ENCODE measurements around the gene PTPRN2. TPM values are rescaled to one million over a fixed set of nuclear protein-coding genes. Genes with fewer than 3 reads are reported as not detected.

PTPRN2 gene
- total and polyA plus RNA-seq, 7 donors = 3.2 to 7.1 (median 5.5) TPM

- no peaks in the 10 kb centered on the region for H3K9me3 ChIP-seq
- TF ChIP-seq POLR2AphosphoS5 (IDR thresholded peaks at IDR 0.05) (no peak), POLR2A (IDR thresholded peaks at IDR 0.05) (no peak), EP300 (IDR thresholded peaks at IDR 0.05) (no peak), CTCF (IDR thresholded peaks at IDR 0.05) (no peak)
- no peaks in the 10 kb centered on the region for H3K36me3 ChIP-seq
- intact Hi-C loops (cut with DNase I) = no loop called here
- peak; percentile 40 for DNase-seq
- no peaks in the 10 kb centered on the region for H3K4me1 ChIP-seq
- no peak overlapping the region for H3K27ac ChIP-seq
- no peak overlapping the region for H3K4me3 ChIP-seq
- peaks cover 0 to 10% (median 0%) of the 10 kb centered on the region in 3 donors for H3K27me3 ChIP-seq
- 72 to 83% methylated on average over 14 of the region's 14 CpGs for WGBS, 2 donors
Measured at GRCh38 chr7:157673573-157673972, 914.0 kb downstream of the PTPRN2 start.

GRCh38 chr7:157671358-157672255, 916.0 kb downstream of the PTPRN2 start:
- DNase-seq = peak; percentile 54
- Histone ChIP-seq H3K36me3 (no peaks in the 10 kb centered on the region), H3K9me3 (no peaks in the 10 kb centered on the region), H3K27ac (no peak overlapping the region), H3K27me3 (peaks cover 0 to 8% (median 0%) of the 10 kb centered on the region in 3 donors), H3K4me3 (no peak overlapping the region), H3K4me1 (no peaks in the 10 kb centered on the region)
- TF ChIP-seq EP300 (IDR thresholded peaks at IDR 0.05) (no peak), POLR2AphosphoS5 (IDR thresholded peaks at IDR 0.05) (no peak), POLR2A (IDR thresholded peaks at IDR 0.05) (no peak), CTCF (IDR thresholded peaks at IDR 0.05) (no peak)
- WGBS, 2 donors = 89 to 91% methylated on average over 39 of the region's 39 CpGs
- intact Hi-C loops (cut with DNase I) = no loop called here

GRCh38 chr7:157670490-157671357, 916.9 kb downstream of the PTPRN2 start:
- intact Hi-C loops (cut with DNase I) = no loop called here
- Histone ChIP-seq H3K27me3 (peaks cover 0 to 4% (median 0%) of the 10 kb centered on the region in 3 donors), H3K4me3 (no peak overlapping the region), H3K36me3 (no peaks in the 10 kb centered on the region), H3K4me1 (no peaks in the 10 kb centered on the region), H3K9me3 (no peaks in the 10 kb centered on the region), H3K27ac (no peak overlapping the region)
- peak; percentile 46 for DNase-seq
- TF ChIP-seq EP300 (IDR thresholded peaks at IDR 0.05) (no peak), POLR2AphosphoS5 (IDR thresholded peaks at IDR 0.05) (no peak), CTCF (IDR thresholded peaks at IDR 0.05) (no peak), POLR2A (IDR thresholded peaks at IDR 0.05) (no peak)
- WGBS, 2 donors = 64 to 75% methylated on average over 22 of the region's 22 CpGs

- intact Hi-C loops (cut with DNase I) = no loop called here
- Histone ChIP-seq H3K4me3 (no peak overlapping the region), H3K9me3 (no peaks in the 10 kb centered on the region), H3K27me3 (peaks cover 0 to 10% (median 0%) of the 10 kb centered on the region in 3 donors), H3K27ac (no peak overlapping the region), H3K36me3 (no peaks in the 10 kb centered on the region), H3K4me1 (no peaks in the 10 kb centered on the region)
- 58 to 77% methylated on average over 33 of the region's 33 CpGs for WGBS, 2 donors
- peak; percentile 58 for DNase-seq
- TF ChIP-seq EP300 (IDR thresholded peaks at IDR 0.05) (no peak), POLR2A (IDR thresholded peaks at IDR 0.05) (no peak), CTCF (IDR thresholded peaks at IDR 0.05) (no peak), POLR2AphosphoS5 (IDR thresholded peaks at IDR 0.05) (no peak)
Measured at GRCh38 chr7:157669768-157670351, 917.8 kb downstream of the PTPRN2 start.

All from sigmoid colon (tissue), 7 donors.